K562 (cell line): ENCODE data around the gene SCNN1A. TPM values are rescaled to one million over a fixed set of nuclear protein-coding genes. Genes with fewer than 3 reads are reported as not detected.

Experiments used
- ATF3 ChIP-seq, 2 experiments: fragments of 450-650 bp in 1 of 2; sonication (generic) in 1 of 2; formaldehyde crosslinking in 1 of 2; IDR thresholded peaks in 1 of 2; conservative IDR thresholded peaks in 1 of 2; 2 replicates each; pipeline versions ENCODE4 v1.6.1 to v1.8.1; 2016 to 2023; ENCODE audit warnings: mild to moderate bottlenecking in 2 of 2, moderate library complexity in 2 of 2, inconsistent platforms in 1 of 2, missing genetic modification reagents in 1 of 2
- C11orf30 ChIP-seq: fragments of 450-650 bp; IDR thresholded peaks from 2 replicates; pipeline ENCODE4 v1.6.1; 2016; ENCODE audit warnings: low read depth, mild to moderate bottlenecking
- CHD7 ChIP-seq: fragments of 200-600 bp; sonication (generic); IDR thresholded peaks from one replicate; pipeline ENCODE4 v1.6.1; 2012; ENCODE audit warnings: mild to moderate bottlenecking, low read depth, low read length, inconsistent platforms
- ELK1 ChIP-seq: sonication (generic); formaldehyde crosslinking; IDR thresholded peaks from 2 replicates; pipeline ENCODE4 v1.8.1; 2022; ENCODE audit warnings: missing genetic modification reagents
- ETV5 ChIP-seq: sonication (generic); formaldehyde crosslinking; IDR thresholded peaks from 2 replicates; pipeline ENCODE4 v1.4.0; 2020; ENCODE audit warnings: low read depth, mild to moderate bottlenecking, missing genetic modification reagents
- NCOA4 ChIP-seq: fragments of 450-650 bp; IDR thresholded peaks from 2 replicates; pipeline ENCODE4 v1.6.1; 2018; ENCODE audit warnings: mild to moderate bottlenecking; ENCODE audit not compliant: partially characterized antibody
- RB1 ChIP-seq: fragments of 450-650 bp; IDR thresholded peaks from 2 replicates; pipeline ENCODE4 v1.6.1; 2017; ENCODE audit warnings: low read depth, mild to moderate bottlenecking
- STAG1 ChIP-seq: sonication (generic); formaldehyde crosslinking; IDR thresholded peaks from 2 replicates; pipeline ENCODE4 v1.5.0; 2020; ENCODE audit warnings: missing genetic modification reagents, borderline replicate concordance
- TAF9B ChIP-seq: fragments of 450-650 bp; IDR thresholded peaks from 2 replicates; pipeline ENCODE4 v1.6.1; 2018; ENCODE audit warnings: mild to moderate bottlenecking; ENCODE audit not compliant: partially characterized antibody
- ZC3H8 ChIP-seq: fragments of 450-650 bp; IDR thresholded peaks from 2 replicates; pipeline ENCODE4 v1.6.1; 2017
- ZNF512 ChIP-seq: IDR thresholded peaks from 2 replicates; pipeline ENCODE4 v1.6.1; 2016; ENCODE audit warnings: missing genetic modification characterization, missing compliant biosample characterization
- polyA plus RNA-seq, 8 experiments: library from polyadenylated mRNA; depleted of rRNA in 4 of 8; stranded (reverse) in 5 of 8; unstranded in 3 of 8; fragments of >200 nt; fragmentation: Nextera tagmentation in 2 of 8; fragmentation: Illumina TruSeq in 1 of 8; extraction: Ambion mirVana in 2 of 8; extraction: Trizol in 1 of 8; gene quantifications; 2 replicates each; pipeline versions ENCODE4 v1.2.1 to v1.2.3, GENCODE V29; 2011 to 2014; ENCODE audit warnings: inconsistent platforms in 1 of 8, missing spikeins in 1 of 8
- total RNA-seq, 7 experiments: library from RNA; depleted of rRNA in 6 of 7; stranded (reverse); fragments of >200 nt in 6 of 7; fragmentation: Illumina TruSeq in 2 of 7; extraction: Trizol in 2 of 7; gene quantifications; 2 replicates each; pipeline versions ENCODE4 v1.2.1 to v1.2.3, GENCODE V29; 2011 to 2021; ENCODE audit warnings: low replicate concordance in 1 of 7

SCNN1A gene
- total and polyA plus RNA-seq, 9 of the 15 experiments (the other 6 are each of a cell fraction or from before 2014, with no cell fraction given), result 0.15 to 0.49 (median 0.32) TPM; not detected in 5

GRCh38 chr12:6423267-6424007, 48.1 kb upstream of the SCNN1A start (continued):
- TF ChIP-seq CHD7 (no peak), ZNF512 (no peak), NCOA4 (no peak), TAF9B (no peak), STAG1 (peak; percentile 41; the same call in 1 of the 2 replicates), ETV5 (no peak), ZC3H8 (no peak), RB1 (no peak), ATF3 (IDR thresholded peaks at IDR 0.05) (no peak), ATF3 (CRISPR knock-in tag; conservative IDR thresholded peaks at IDR 0.05) (no peak), ELK1 (CRISPR knock-in tag) (no peak), C11orf30 (no peak)
